Measurements from ENCODE around the gene KRTAP3-2.

The KRTAP3-2 gene

GRCh38 chr17:41009301-41009760, 9.6 kb upstream of the KRTAP3-2 start:
- TF ChIP-seq MAX (IDR thresholded peaks at IDR 0.05) (no peak), RAD21 (IDR thresholded peaks at IDR 0.05; ENCODE audit: low read depth) (no peak), CREB1 (IDR thresholded peaks at IDR 0.05; ENCODE audit: low read depth) (no peak), REST (IDR thresholded peaks at IDR 0.05; ENCODE audit: low read depth) (no peak), YY1 (IDR thresholded peaks at IDR 0.05; ENCODE audit: low read depth) (no peak), TAF1 (IDR thresholded peaks at IDR 0.05; ENCODE audit: low read depth) (no peak), NFIC (IDR thresholded peaks at IDR 0.05) (no peak), FOXM1 (IDR thresholded peaks at IDR 0.05; ENCODE audit: borderline replicate concordance, low read depth) (no peak), EP300 (IDR thresholded peaks at IDR 0.05; ENCODE audit: borderline replicate concordance) (no peak), ZBTB7A (IDR thresholded peaks at IDR 0.05; ENCODE audit: low read depth) (no peak), TEAD4 (IDR thresholded peaks at IDR 0.05) (no peak), EGR1 (IDR thresholded peaks at IDR 0.05) (no peak), TCF12 (IDR thresholded peaks at IDR 0.05; ENCODE audit: low read depth) (no peak), USF1 (IDR thresholded peaks at IDR 0.05) (no peak), CEBPB (IDR thresholded peaks at IDR 0.05) (no peak)

GRCh38 chr17:41008811-41009210, 9.1 kb upstream of the KRTAP3-2 start, which contains the start of gene KRTAP3-1:
TSS of gene KRTAP3-1 (minus strand) at chr17:41009128. CDS start at chr17:41009074, 54 bp downstream.
- TF ChIP-seq TAF1 (IDR thresholded peaks at IDR 0.05; ENCODE audit: low read depth) (no peak), MAX (IDR thresholded peaks at IDR 0.05) (no peak), NFIC (IDR thresholded peaks at IDR 0.05) (no peak), USF1 (IDR thresholded peaks at IDR 0.05) (no peak), ZBTB7A (IDR thresholded peaks at IDR 0.05; ENCODE audit: low read depth) (no peak)

- TF ChIP-seq REST (IDR thresholded peaks at IDR 0.05; ENCODE audit: low read depth), result no peak
- no peak for TF ChIP-seq RAD21 (IDR thresholded peaks at IDR 0.05; ENCODE audit: low read depth)
- no peak for TF ChIP-seq TEAD4 (IDR thresholded peaks at IDR 0.05)
- TF ChIP-seq TCF12 (IDR thresholded peaks at IDR 0.05; ENCODE audit: low read depth), result no peak
- no peak for TF ChIP-seq EP300 (IDR thresholded peaks at IDR 0.05; ENCODE audit: borderline replicate concordance)
Observed at GRCh38 chr17:41004397-41004796, 4.7 kb upstream of the KRTAP3-2 start.

- no peak for TF ChIP-seq TEAD4 (IDR thresholded peaks at IDR 0.05)
- no peak for TF ChIP-seq ZBTB7A (IDR thresholded peaks at IDR 0.05; ENCODE audit: low read depth)
- no peak for TF ChIP-seq FOXM1 (IDR thresholded peaks at IDR 0.05; ENCODE audit: borderline replicate concordance, low read depth)
- no peak for TF ChIP-seq NFIC (IDR thresholded peaks at IDR 0.05)
- no peak for TF ChIP-seq CEBPB (IDR thresholded peaks at IDR 0.05)
- no peak for TF ChIP-seq EGR1 (IDR thresholded peaks at IDR 0.05)
- no peak for TF ChIP-seq CREB1 (IDR thresholded peaks at IDR 0.05; ENCODE audit: low read depth)
- no peak for TF ChIP-seq RAD21 (IDR thresholded peaks at IDR 0.05; ENCODE audit: low read depth)
Observed at GRCh38 chr17:41003926-41004325, 4.2 kb upstream of the KRTAP3-2 start.

- no peak for TF ChIP-seq MAX (IDR thresholded peaks at IDR 0.05)
- TF ChIP-seq ZBTB7A (IDR thresholded peaks at IDR 0.05; ENCODE audit: low read depth), result no peak
- no peak for TF ChIP-seq EP300 (IDR thresholded peaks at IDR 0.05; ENCODE audit: borderline replicate concordance)
- no peak for TF ChIP-seq NFIC (IDR thresholded peaks at IDR 0.05)
- TF ChIP-seq USF1 (IDR thresholded peaks at IDR 0.05), result no peak
- no peak for TF ChIP-seq YY1 (IDR thresholded peaks at IDR 0.05; ENCODE audit: low read depth)
- no peak for TF ChIP-seq EGR1 (IDR thresholded peaks at IDR 0.05)
Observed at GRCh38 chr17:41002814-41003213, 3.1 kb upstream of the KRTAP3-2 start.

- no peak for TF ChIP-seq TCF12 (IDR thresholded peaks at IDR 0.05; ENCODE audit: low read depth)
- TF ChIP-seq NFIC (IDR thresholded peaks at IDR 0.05), result no peak
- TF ChIP-seq CEBPB (IDR thresholded peaks at IDR 0.05), result no peak
- TF ChIP-seq TAF1 (IDR thresholded peaks at IDR 0.05; ENCODE audit: low read depth), result no peak
- TF ChIP-seq EP300 (IDR thresholded peaks at IDR 0.05; ENCODE audit: borderline replicate concordance), result no peak
- TF ChIP-seq RAD21 (IDR thresholded peaks at IDR 0.05; ENCODE audit: low read depth), result no peak
Observed at GRCh38 chr17:41001795-41002194, 2.1 kb upstream of the KRTAP3-2 start.
